Ishikawa (cell line): ENCODE results near the gene NBPF11.

Experiments
- CREB1 ChIP-seq: IDR thresholded peaks from 2 replicates; pipeline ENCODE4 v1.6.1; 2012; ENCODE audit warnings: low read depth
- EGR1 ChIP-seq: IDR thresholded peaks from 2 replicates; pipeline ENCODE4 v1.6.1; 2012
- EP300 ChIP-seq: IDR thresholded peaks from 2 replicates; pipeline ENCODE4 v1.6.1; 2012; ENCODE audit warnings: borderline replicate concordance
- FOXM1 ChIP-seq: IDR thresholded peaks from 2 replicates; pipeline ENCODE4 v1.6.1; 2012; ENCODE audit warnings: low read depth, borderline replicate concordance
- NFIC ChIP-seq: IDR thresholded peaks from 2 replicates; pipeline ENCODE4 v1.6.1; 2012
- RAD21 ChIP-seq: IDR thresholded peaks from 2 replicates; pipeline ENCODE4 v1.6.1; 2012; ENCODE audit warnings: low read depth
- TAF1 ChIP-seq: IDR thresholded peaks from 2 replicates; pipeline ENCODE4 v1.6.1; 2012; ENCODE audit warnings: low read depth, mild to moderate bottlenecking
- TCF12 ChIP-seq: IDR thresholded peaks from 2 replicates; pipeline ENCODE4 v1.6.1; 2012; ENCODE audit warnings: low read depth
- ZBTB7A ChIP-seq: IDR thresholded peaks from 2 replicates; pipeline ENCODE4 v1.6.1; 2012; ENCODE audit warnings: low read depth

NBPF11 gene

GRCh38 chr1:148160048-148160342 is 7.9 kb upstream of the NBPF11 start:
- TF ChIP-seq CREB1 = no peak
- no peak for TF ChIP-seq TAF1
- no peak for TF ChIP-seq EP300

- no peak for TF ChIP-seq FOXM1
- no peak for TF ChIP-seq NFIC
- TF ChIP-seq TAF1 = no peak
- TF ChIP-seq RAD21 = no peak
- no peak for TF ChIP-seq ZBTB7A
- no peak for TF ChIP-seq EGR1
- TF ChIP-seq TCF12 = no peak
Measured at GRCh38 chr1:148158341-148159003, 6.4 kb upstream of the NBPF11 start.

GRCh38 chr1:148086196-148086595 is 65.9 kb downstream of the NBPF11 start:
- TF ChIP-seq RAD21 = peak; percentile 20; the same call in 1 of the 2 replicates
